ENCODE measurements around the gene LSM4.
A peak's percentile ranks its signal among the peaks of the same experiment; 100 is the strongest.

The LSM4 gene

DNA sequence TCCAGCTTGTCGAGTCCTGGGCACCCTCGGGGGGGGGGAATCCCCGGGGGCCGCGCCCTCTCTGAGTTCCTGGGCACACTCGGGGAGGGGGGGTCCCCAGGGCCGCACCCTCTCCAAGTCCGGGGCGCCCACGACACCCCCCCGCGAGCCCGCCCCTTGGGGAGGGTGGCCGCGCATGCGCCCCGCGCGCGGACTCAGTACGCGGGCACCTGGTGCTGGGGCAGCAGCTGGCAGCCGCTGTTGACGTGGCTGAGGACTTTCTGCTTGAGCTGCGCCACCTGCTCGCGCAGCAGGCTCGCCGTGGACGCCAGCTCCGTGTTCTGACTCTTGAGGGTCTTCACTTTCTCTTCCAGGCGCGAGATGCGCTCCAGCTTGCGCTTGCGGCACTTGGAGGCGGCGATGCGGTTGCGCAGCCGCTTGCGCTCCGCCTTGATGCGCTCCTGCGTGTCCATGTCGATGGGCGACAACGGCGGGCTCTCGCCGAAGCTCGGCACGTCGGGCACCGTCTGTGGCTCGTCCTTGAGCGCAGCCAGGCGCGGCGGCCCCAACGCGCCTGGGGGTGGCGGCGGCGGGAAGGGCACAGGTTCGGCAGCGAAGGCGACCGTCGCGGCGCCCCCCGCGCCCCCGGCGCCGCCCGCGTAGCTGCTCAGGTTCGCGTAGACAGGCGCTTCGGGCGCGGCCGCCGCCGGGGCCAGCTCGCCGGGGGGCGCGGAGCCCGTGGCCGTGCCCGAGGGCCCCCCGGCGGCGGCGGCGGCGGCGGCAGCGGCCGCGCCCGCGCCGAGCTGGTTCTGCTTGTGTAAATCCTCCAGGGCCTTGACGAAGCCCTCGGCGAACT is 42.4 kb downstream of the LSM4 start:
- DNase-seq (ENCODE audit: extremely low spot score, insufficient read length, low read depth): no peak
- peak; percentile 49 for FAIRE-seq

GRCh38 chr19:18279516-18280246 is 43.2 kb downstream of the LSM4 start:
- FAIRE-seq (peak; percentile 94), DNase-seq (ENCODE audit: extremely low spot score, insufficient read length, low read depth) (peak; percentile 94)

DNA sequence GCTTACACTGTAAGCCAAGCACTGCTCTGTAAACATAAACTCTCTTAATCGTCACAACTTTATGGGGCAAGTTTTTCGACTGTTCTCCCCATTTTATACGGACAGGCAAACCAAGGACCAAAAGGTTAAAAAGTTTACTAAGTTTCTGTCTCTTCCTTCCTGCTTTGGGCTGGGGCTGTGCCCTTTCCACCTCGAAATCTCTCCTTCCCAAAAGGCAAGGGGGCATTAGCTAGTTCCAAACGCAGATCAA is 43.7 kb downstream of the LSM4 start:
- FAIRE-seq (no peak), DNase-seq (ENCODE audit: extremely low spot score, insufficient read length, low read depth) (no peak)

GRCh38 chr19:18278521-18279265 is 44.2 kb downstream of the LSM4 start:
- DNase-seq (ENCODE audit: extremely low spot score, insufficient read length, low read depth) (no peak), FAIRE-seq (no peak)

DNA sequence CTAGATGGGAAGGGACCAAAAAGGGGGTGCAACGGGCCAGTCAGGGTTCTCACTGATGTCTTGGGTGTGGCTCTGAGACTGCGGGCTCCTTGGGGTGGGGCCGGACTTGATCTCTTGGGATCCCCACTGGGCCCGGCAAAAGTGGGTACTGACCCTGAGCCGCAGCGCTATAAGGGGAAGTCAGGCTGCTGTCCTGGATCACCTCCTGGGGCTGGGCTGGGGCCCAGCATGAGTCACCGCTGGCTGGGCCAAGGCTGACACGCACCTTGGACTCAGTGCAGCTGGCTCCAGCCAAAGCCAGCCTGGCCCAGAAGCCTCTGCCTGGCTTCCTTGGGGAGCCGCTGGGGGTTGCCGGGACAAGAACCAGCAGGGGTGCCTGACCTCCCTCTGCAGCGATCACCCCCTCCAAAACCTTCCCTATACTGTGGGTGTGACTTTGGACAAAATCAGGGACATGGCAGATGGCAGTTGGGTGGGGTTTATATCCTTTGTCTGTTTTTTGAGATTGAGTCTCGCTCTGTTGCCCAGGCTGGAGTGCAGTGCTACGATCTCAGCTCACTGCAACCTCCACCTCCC is 48.0 kb downstream of the LSM4 start:
- no peak for FAIRE-seq
- no peak for DNase-seq (ENCODE audit: extremely low spot score, insufficient read length, low read depth)

GRCh38 chr19:18274219-18274780 is 48.6 kb downstream of the LSM4 start, which contains the start of gene IQCN:
TSS of gene IQCN (minus strand) at chr19:18274452. CDS start at chr19:18269478, 4,974 bp downstream.
- no peak for DNase-seq (ENCODE audit: extremely low spot score, insufficient read length, low read depth)
- FAIRE-seq: no peak

GRCh38 chr19:18273561-18274218 is 49.2 kb downstream of the LSM4 start:
- DNase-seq (ENCODE audit: extremely low spot score, insufficient read length, low read depth) (no peak), FAIRE-seq (no peak)

DNA sequence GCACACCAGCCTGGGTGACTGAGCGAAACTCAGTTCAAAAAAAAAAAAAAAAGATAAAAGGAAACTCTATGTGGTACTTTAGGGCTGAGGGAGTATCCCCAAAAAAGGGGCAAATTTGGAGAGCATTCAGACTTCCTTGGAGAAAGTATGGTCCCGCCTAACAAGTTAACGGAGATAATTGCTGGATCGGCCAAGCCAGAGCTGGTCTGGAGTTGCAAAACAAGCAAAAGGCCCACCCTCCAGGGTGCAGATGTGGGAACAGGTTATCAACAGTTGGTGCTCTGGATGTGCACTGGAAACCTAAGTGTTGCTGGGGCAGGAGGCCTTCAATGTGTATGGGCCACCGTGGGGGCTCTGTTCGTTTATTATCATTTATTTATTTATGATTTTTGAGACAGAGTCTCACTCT is 51.4 kb downstream of the LSM4 start:
- DNase-seq (ENCODE audit: extremely low spot score, insufficient read length, low read depth): no peak
- no peak for FAIRE-seq

DNA sequence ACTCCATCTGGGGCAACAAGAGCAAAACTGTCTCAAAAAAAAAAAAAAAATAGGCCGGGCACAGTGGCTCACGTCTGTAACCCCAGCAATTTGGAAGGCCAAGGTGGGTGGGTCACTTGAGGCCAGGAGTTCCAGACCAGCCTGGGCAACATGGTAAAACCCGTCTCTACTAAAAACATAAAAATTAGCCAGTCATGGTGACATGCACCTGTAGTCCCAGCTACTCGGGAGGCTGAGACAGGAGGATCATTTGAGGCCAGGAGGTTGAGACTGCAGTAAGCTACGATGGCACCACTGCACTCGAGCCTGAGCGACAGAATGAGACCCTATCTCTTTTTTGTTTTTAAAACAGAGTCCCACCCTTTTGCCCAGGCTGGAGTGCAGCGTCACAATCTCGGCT is 52.5 kb downstream of the LSM4 start:
- no peak for FAIRE-seq
- no peak for DNase-seq (ENCODE audit: extremely low spot score, insufficient read length, low read depth)

DNA sequence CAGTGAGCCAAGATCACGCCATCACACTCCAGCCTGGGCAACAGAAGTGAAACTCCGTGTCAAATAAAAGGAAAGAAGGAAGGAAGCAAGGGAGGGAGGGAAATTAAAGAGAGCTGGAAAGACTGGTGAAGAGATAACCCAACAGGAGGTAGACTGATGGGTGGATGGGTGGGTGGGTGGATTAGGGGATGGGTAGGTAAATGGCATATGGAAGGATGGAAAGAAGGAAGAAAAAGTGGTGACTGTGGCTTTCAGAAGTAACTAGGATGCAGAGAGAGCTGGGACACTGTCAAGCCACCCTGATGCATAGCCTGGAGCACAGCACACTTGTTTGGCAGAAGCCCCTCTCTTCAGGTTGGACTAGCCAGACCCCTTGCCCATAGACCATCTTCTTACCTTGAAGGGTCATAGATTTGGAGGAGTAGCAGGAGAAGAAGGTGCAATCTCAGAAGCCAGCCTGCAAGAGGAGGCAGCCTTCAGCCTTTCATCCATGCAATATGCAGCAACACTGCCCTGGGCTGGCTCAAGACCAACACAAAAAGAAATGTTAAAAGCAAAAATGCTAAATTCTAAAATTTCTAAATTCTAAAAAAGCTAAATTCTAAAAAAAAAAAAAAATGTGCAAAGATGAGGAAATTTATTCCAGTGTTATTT is 53.7 kb downstream of the LSM4 start:
- DNase-seq (ENCODE audit: extremely low spot score, insufficient read length, low read depth) (no peak), FAIRE-seq (no peak)

- DNase-seq (ENCODE audit: extremely low spot score, insufficient read length, low read depth): no peak
- FAIRE-seq: no peak
Measured at GRCh38 chr19:18266771-18267686, 55.8 kb downstream of the LSM4 start.

DNA sequence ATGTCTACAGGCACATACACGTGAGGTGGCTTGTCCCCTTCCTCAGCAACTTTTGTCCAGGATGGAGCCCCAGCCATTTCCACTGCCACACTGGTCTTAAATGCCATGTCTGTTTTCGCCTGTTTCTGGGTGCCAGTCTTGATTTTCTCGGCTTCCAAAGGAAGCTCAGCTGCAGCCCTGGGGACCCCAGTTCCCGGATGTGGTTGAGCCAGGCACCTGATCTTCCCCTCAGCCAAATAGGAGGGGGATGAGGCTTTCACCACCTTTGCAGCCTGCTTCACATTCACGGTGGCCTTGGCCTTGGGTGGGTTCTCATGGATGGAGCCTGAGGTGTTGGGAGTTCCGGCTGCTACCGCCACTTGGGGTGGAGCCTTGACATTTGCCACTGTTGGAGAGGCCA is 57.3 kb downstream of the LSM4 start:
- no peak for FAIRE-seq

DNA sequence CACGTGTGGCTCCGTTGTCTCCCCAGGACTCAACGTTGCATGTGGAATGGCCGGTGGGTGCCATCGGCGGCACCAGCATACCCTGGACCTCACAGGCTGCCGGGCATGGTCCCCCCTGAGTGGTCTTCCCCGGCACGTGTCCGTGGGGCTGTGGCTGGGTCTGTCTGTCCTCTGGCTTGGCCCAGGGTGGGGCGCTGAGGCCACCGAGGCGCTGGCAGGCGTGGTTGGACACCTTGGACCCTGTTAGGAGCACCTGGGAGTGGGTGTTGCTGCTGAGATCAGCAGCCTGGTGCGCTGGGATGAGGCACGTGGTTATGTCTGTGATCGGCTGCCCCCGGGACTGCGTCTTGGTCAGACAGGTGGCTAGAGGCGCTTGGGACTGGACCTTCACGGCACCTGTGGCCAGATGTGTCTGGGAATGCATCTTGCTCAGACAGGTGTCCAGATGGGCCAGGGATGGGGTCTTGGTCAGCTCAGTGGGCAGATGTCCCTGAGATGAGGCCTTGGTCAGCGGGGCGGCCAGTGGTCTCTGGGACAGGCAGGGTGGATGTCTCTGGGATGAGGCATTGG is 57.8 kb downstream of the LSM4 start:
- no peak for FAIRE-seq
- DNase-seq (ENCODE audit: extremely low spot score, insufficient read length, low read depth): no peak

More for the DNA sequence above, 57.3 kb downstream of the LSM4 start:
- DNase-seq (ENCODE audit: extremely low spot score, insufficient read length, low read depth): no peak

DNA sequence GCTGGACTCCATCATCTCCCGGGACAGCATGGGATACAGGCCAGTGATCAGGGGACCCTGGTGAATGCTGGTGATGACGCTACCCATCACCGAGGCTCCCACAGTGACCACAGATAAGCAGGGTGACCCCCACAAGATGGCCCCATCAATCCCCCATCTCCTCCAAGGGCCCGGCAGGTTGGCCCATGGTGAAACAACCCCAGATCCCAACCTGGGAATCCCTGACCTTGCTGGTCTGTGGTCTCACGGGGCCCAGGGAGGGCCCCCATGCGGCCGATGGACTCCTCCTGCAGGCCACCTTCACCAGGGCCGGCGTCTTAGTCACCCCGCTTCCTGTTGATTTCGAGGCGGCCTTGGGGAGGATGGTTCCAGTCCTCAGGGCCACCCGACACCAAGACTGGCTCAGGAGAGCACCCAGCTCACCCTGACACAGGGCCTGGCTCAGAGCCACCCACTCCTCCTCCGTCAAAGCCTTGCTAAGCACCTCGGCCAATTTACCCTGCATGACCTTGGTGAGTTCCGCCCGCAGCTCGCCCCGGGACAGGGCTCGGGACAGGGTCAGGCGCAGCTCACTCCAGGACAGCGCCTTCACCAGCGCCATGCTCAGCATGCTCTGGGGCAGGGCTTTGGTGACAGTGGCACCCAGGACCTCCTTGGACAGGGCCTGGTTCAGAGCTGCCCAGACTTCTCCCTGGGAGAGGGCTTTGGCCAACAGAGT is 58.6 kb downstream of the LSM4 start:
- no peak for FAIRE-seq
- DNase-seq (ENCODE audit: extremely low spot score, insufficient read length, low read depth): no peak

- DNase-seq (ENCODE audit: extremely low spot score, insufficient read length, low read depth): no peak
- FAIRE-seq: no peak
Measured at GRCh38 chr19:18263324-18264136, 59.3 kb downstream of the LSM4 start.

DNA sequence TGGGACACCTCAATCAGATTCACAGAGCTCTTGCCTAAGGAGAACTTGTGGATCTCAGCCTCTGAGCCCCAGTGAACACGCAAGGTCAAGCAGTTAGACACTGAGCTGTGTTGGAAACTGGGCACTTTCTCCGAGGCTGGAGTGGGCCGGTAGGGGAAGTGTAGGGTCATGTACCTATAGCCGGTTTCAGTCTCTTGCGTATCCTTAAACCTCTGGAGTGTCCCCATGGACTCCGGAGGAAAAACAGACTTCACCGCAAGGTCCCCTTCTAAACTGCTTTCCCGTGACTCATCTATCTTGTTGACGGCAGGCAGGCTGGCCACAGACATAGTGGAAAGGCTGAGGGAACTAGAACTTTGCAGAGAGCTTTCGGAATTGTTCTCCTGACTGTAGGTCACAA is 60.0 kb downstream of the LSM4 start:
- FAIRE-seq (no peak), DNase-seq (ENCODE audit: extremely low spot score, insufficient read length, low read depth) (no peak)

DNA sequence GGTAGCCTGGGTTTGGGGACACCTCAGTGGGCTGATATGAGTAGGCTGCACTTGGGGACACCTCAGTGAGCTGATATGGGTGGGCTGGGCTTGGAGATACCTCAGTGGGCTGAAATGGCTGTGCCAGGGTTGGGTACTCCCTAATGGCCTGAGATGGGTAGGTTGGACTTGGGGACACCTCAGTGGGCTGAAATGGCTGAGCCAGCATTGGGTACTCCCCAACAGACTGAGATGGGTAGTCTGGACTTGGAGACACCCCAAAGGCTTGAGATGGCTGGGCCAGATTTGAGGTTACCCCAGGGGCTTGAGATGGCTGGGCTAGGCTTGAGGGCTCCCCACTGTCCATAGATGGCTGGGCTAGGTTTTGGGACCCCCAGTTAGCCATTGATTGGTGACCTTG is 60.7 kb downstream of the LSM4 start:
- no peak for DNase-seq (ENCODE audit: extremely low spot score, insufficient read length, low read depth)
- no peak for FAIRE-seq

Data from GM18507 (cell line).